OCI-M1 (cell line): ENCODE data around the gene FYB2.

Experiments used
- DNase-seq: peaks from one replicate; lab custom pipeline; 2025; lab: John Stamatoyannopoulos, UW

Gene FYB2

GRCh38 chr1:56710646-56711045 is 108.6 kb downstream of the FYB2 start:
- no peak for DNase-seq

- DNase-seq, result no peak
Observed at GRCh38 chr1:56709995-56710394, 109.2 kb downstream of the FYB2 start.

GRCh38 chr1:56709269-56709880 is 109.8 kb downstream of the FYB2 start:
- DNase-seq, result peak; percentile 69

DNA sequence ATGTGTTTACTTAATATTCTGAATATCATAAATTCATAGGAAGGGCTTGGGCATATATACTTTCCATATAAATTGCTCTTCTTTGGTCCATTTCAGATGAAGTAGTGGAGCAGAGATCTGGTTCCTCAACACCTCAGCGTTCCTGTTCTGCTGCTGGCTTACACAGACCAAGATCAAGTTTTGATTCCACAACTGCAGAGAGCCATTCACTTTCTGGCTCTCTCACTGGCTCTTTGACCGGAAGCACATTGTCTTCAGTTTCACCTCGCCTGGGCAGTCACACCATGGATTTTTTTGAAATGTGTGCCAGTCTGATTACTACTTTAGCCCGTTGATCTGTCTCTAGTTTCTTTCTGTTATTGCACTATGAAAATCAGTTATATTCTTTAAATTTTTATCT is 111.8 kb downstream of the FYB2 start:
- no peak for DNase-seq

GRCh38 chr1:56703747-56704146 is 115.5 kb downstream of the FYB2 start:
- no peak for DNase-seq

GRCh38 chr1:56696663-56697062 is 122.5 kb downstream of the FYB2 start:
- DNase-seq, result no peak

GRCh38 chr1:56688522-56689026 is 130.6 kb downstream of the FYB2 start:
- no peak for DNase-seq

DNA sequence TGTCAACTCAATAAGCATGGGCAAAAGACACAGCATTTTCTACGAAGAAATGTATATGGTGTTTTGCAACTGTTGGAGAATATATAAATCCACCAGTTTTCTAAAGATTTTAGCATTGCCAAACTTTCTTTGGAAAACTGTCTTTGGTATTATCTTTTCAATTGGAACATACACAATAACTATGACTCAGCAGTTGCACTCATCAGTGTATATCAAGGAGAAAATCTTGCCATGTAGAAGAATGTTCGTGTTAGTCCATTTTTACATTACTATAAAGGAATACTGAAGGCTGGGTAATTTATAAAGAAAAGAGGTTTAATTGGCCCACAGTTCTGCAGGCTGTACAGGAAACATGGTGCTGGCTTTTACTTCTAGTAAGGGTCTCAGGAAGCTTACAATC is 133.0 kb downstream of the FYB2 start:
- no peak for DNase-seq

DNA sequence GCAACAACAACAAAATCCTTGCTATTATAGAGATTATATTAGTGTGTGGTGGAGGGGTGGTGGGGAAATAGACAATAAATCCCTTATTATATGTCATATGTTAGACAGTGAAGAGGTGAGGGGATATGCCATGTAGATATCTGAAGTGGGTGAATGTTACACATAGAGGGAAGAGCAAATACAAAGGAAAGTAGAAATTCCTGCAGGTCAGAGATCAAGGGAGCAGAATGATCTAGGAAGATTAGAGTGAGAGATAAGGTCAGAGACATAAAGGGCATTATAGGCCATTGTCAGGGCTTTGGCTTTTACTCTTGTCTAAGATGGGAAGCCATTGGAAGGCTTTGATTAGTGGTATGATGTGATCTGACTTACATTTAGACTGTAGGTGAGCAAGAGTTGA is 135.6 kb downstream of the FYB2 start:
- no peak for DNase-seq

DNA sequence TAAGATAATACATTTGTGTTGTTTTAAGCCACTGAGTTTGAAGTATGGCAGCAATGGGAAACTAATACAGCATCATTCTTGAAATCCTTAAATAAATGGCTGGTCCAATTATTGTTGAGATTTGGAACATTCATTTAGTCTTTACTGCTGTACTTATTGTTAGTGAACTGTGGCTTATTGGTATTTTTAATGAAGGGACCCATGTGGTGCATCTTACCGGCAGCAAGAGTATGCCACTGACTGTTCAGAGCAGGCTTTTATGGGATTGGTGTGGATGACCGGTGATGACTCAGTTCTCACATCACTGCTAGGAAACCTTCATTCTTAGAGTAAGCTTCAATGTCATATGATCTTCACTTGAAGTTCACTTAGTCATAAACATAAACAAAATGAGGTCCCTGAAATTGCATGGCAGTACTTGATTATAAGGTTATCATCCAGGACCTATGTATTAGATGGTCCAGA is 142.6 kb downstream of the FYB2 start:
- DNase-seq, result no peak

- DNase-seq, result no peak
Observed at GRCh38 chr1:56675763-56676162, 143.4 kb downstream of the FYB2 start.

- DNase-seq, result no peak
Observed at GRCh38 chr1:56672579-56672978, 146.6 kb downstream of the FYB2 start.

GRCh38 chr1:56671542-56671941 is 147.7 kb downstream of the FYB2 start:
- DNase-seq, result no peak

DNA sequence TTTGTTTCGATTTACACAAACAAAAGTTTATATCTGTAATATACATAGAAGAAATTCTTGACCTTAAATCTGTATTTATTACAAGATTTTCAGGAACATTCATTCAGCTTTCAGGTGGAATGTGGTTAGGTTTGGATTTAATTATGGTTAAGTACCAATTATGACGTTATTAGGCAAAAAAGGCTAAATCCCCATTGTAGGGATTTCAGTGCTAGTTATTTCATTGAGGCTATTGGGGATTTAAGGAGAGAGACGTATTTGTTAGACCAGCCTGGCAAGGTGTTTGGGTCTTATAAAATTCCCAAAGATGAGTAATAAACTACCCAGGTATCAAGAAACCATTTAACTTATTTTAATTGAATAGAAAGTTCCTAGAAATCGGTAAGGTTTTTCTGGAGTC is 148.1 kb downstream of the FYB2 start:
- no peak for DNase-seq

DNA sequence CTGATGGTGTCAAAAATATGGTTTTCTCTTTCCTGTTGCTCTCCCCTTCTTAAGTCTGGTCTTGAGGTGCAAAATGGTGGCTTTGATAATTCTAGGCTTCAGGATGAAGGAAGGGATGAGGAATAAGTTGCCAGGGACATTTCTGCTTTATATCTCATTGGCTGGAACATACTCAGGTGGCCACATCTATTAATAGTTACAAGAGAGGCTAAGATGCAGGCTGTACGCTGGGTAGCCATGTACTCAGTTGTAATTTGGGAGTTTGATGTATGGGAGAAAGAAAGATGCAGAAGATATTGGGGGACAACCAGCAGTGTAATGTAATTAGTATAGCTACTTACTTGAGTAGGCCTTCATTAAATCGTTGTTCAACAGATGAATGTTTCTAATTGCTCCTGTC is 148.9 kb downstream of the FYB2 start:
- DNase-seq, result no peak
